Measurements from ENCODE around the gene NACC2.

DNA sequence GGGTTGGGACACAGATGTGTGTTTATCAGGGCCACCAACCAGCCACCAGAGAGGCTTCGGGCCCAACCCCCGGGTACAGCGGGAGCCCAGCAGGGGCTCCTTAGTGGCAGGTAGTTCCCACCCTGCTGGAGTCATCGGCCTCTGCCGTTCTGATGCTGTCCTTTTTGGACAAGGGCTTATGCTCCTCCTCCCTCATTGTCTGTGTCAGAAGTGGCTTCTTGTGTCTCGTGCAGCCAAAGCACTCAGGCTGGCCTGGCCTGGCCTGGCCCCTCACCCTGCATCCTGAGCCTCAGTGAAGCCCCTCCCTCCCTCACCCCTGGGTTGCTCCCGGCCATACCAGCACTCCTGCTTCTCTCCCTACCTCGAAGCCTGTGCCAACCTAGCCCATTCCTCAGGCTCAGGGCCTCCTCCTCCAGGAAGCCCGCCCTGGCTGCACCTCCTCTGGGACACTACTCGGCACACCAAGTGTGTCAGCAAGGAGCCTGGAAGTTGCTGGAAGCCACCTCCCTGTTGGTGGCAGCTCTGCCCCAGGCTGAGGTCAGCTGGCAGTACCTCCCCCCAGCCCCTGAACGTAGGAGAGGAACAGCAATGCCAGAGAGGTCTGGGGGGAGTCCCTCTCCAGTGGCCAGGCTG, 129.8 kb downstream of the NACC2 start:
- TF ChIP-seq, protein P1, sequence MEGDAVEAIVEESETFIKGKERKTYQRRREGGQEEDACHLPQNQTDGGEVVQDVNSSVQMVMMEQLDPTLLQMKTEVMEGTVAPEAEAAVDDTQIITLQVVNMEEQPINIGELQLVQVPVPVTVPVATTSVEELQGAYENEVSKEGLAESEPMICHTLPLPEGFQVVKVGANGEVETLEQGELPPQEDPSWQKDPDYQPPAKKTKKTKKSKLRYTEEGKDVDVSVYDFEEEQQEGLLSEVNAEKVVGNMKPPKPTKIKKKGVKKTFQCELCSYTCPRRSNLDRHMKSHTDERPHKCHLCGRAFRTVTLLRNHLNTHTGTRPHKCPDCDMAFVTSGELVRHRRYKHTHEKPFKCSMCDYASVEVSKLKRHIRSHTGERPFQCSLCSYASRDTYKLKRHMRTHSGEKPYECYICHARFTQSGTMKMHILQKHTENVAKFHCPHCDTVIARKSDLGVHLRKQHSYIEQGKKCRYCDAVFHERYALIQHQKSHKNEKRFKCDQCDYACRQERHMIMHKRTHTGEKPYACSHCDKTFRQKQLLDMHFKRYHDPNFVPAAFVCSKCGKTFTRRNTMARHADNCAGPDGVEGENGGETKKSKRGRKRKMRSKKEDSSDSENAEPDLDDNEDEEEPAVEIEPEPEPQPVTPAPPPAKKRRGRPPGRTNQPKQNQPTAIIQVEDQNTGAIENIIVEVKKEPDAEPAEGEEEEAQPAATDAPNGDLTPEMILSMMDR (optimal IDR thresholded peaks at IDR 0.05 in 1 of 3, IDR thresholded peaks at IDR 0.05 in 1 of 3, conservative IDR thresholded peaks at IDR 0.05 in 1 of 3; ENCODE audit: extremely low read depth in 1 of 3, insufficient read depth in 2 of 3, low read length in 3 of 3): no peak
- no peak for TF ChIP-seq EZH2 (IDR thresholded peaks at IDR 0.05; ENCODE audit: low read length)
